Lower lobe of right lung (tissue), 2 donors: ENCODE data around the gene DLGAP1. TPM values are rescaled to one million over a fixed set of nuclear protein-coding genes. Genes with fewer than 3 reads are reported as not detected.

Experiments used
- ATAC-seq, 2 donors: fragments of 200-7000 bp; cut with Tn5 transposase; one replicate each; pipeline ENCODE4 v1.9.1; 2020 to 2022; ENCODE audit warnings: mild to moderate bottlenecking in 2 of 2, moderate library complexity in 2 of 2
- DNase-seq: peaks from one replicate; pipeline ENCODE4 v3.0.0-alpha.2; 2020
- H3K27ac ChIP-seq: fragments of 200-600 bp; one replicate; pipeline ENCODE4 v1.8.0; 2022
- H3K27me3 ChIP-seq: fragments of 200-600 bp; one replicate; pipeline ENCODE4 v1.8.0; 2022; ENCODE audit warnings: low read depth
- H3K36me3 ChIP-seq: fragments of 200-600 bp; one replicate; pipeline ENCODE4 v1.8.0; 2022; ENCODE audit warnings: mild to moderate bottlenecking
- H3K4me1 ChIP-seq: fragments of 200-600 bp; one replicate; pipeline ENCODE4 v1.8.0; 2022
- H3K4me3 ChIP-seq: fragments of 200-600 bp; one replicate; pipeline ENCODE4 v1.8.0; 2022; ENCODE audit warnings: mild to moderate bottlenecking
- H3K9me3 ChIP-seq: fragments of 200-600 bp; one replicate; pipeline ENCODE4 v1.8.0; 2022
- intact Hi-C: fragments of 100-400 bp; cut with DNase I; formaldehyde crosslinking; loops from one replicate; pipeline ENCODE4 v1.11.0; 2022
- total RNA-seq: library from RNA; stranded (reverse); fragmentation: NEBNext Ultra II Directional; extraction: Animal tissue kit (Norgen Biotek cat#: 25700); gene quantifications from one replicate; pipeline ENCODE4 v1.2.1, GENCODE V29; 2021
- TF ChIP-seq, protein P1 (sequence below): fragments of 200-600 bp; IDR thresholded peaks from one replicate; pipeline ENCODE4 v1.8.0; 2022; ENCODE audit warnings: antibody characterized with exemption, mild to moderate bottlenecking
- donor health status: DM: no; HTN: yes; CAD: no; lungs with severe emphysema.

DLGAP1 gene
- total RNA-seq, 1 donor from 2014 or later, result 3.8 TPM

DNA sequence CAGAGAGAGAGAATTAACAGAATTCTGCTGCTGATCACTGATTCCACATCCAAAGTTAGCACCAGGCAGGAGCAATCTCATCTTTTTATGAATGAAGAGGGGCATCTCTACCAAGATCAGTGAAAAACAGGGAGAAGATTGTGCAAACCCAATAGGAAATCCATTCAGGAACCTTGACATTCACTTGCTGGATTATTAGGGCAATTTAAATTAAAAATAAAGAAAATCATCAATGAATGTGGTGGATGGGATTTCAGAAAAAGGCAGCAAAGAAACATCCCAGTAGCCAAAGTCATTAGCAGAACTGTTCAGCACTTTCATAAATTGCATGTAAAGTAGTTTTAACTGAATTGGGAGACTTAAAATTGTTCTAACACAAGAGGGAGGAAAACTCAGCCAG lies 581.9 kb downstream of the DLGAP1 start:
- Histone ChIP-seq H3K27me3 (no peaks in the 10 kb centered on the region), H3K27ac (no peak overlapping the region), H3K9me3 (no peaks in the 10 kb centered on the region), H3K36me3 (no peaks in the 10 kb centered on the region), H3K4me1 (peaks cover 16% of the 10 kb centered on the region), H3K4me3 (no peak overlapping the region)
- TF ChIP-seq, protein P1, sequence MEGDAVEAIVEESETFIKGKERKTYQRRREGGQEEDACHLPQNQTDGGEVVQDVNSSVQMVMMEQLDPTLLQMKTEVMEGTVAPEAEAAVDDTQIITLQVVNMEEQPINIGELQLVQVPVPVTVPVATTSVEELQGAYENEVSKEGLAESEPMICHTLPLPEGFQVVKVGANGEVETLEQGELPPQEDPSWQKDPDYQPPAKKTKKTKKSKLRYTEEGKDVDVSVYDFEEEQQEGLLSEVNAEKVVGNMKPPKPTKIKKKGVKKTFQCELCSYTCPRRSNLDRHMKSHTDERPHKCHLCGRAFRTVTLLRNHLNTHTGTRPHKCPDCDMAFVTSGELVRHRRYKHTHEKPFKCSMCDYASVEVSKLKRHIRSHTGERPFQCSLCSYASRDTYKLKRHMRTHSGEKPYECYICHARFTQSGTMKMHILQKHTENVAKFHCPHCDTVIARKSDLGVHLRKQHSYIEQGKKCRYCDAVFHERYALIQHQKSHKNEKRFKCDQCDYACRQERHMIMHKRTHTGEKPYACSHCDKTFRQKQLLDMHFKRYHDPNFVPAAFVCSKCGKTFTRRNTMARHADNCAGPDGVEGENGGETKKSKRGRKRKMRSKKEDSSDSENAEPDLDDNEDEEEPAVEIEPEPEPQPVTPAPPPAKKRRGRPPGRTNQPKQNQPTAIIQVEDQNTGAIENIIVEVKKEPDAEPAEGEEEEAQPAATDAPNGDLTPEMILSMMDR, result no peak
- no peak for ATAC-seq
- intact Hi-C loops, result loop anchor here (10.0 kb wide), 1 partner anchor 48 kb away; no protein-coding TSS in a partner anchor
- DNase-seq, result no peak

DNA sequence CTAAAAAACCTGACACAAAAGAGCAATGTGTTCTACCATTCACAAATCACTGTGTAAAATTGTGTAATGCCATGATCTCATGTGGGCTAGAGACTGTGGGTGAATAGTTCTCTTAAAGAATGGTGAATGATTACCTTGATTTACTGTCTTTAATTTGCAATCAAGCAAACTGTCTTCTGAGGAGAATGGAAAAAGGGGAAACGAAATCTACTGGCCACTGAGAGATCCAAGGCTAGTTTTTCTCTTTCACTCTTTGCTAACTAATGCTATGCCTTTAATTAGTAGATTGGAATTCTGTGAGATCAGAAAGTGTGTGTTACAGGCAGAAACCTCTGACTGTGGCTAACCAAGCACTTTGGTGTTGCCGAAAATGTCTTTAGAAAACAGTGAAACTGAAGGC lies 582.5 kb downstream of the DLGAP1 start:
- Histone ChIP-seq H3K9me3 (no peaks in the 10 kb centered on the region), H3K36me3 (no peaks in the 10 kb centered on the region), H3K27ac (no peak overlapping the region), H3K4me3 (no peak overlapping the region), H3K4me1 (peaks cover 12% of the 10 kb centered on the region), H3K27me3 (no peaks in the 10 kb centered on the region)
- intact Hi-C loops, result loop anchor here (10.0 kb wide), 1 partner anchor 48 kb away; no protein-coding TSS in a partner anchor
- DNase-seq (no peak), ATAC-seq (no peak)
- TF ChIP-seq, protein P1, result no peak

DNA sequence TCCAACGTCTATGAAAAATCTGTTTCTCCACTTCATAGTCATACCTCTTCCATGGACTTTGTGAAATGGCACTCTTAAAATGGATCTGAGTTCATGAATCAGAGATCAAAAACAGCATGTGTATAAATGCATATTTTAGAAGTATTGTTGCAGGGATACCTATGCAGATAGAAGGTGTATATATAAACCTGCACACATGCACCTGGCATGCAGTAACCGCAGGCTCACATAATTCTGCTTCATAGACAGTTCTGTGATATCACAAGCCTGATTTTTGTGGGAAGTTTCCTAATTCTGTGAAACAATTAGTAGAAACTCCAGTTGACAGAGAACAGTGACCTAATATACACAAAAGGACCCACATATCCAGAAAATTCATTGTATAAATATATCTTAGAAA lies 583.4 kb downstream of the DLGAP1 start:
- Histone ChIP-seq H3K36me3 (no peaks in the 10 kb centered on the region), H3K27me3 (no peaks in the 10 kb centered on the region), H3K4me1 (peaks cover 10% of the 10 kb centered on the region), H3K27ac (no peak overlapping the region), H3K4me3 (no peak overlapping the region), H3K9me3 (no peaks in the 10 kb centered on the region)
- TF ChIP-seq, protein P1, result no peak
- intact Hi-C loops, result loop anchor here (10.0 kb wide), 1 partner anchor 47 kb away; no protein-coding TSS in a partner anchor
- ATAC-seq (no peak), DNase-seq (no peak)

DNA sequence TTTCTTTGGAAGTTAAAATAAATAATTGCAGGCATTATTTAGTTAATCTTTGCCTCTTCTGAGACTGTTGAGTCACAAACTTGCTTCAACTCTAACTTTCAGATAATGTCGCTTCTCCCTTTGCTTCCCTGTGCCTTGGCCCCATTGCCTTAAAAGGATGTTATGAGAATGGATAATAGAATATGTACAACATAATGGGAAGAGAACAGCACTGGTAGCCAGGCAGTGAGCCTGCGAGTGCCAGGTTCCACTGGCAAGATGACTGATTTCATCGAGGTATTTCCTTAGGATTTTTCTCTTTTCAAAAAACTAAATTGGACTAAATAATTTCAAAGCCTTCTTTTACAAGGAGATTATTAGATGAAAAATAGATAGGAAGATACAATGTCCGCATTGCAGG lies 584.2 kb downstream of the DLGAP1 start:
- TF ChIP-seq, protein P1, result no peak
- H3K27me3 ChIP-seq, result no peaks in the 10 kb centered on the region
- H3K4me1 ChIP-seq, result peaks cover 10% of the 10 kb centered on the region
- intact Hi-C loops, result loop anchor here (10.0 kb wide), 1 partner anchor 46 kb away; no protein-coding TSS in a partner anchor
- H3K9me3 ChIP-seq, result no peaks in the 10 kb centered on the region
- no peak overlapping the region for H3K4me3 ChIP-seq
- no peaks in the 10 kb centered on the region for H3K36me3 ChIP-seq
- H3K27ac ChIP-seq, result no peak overlapping the region
- ATAC-seq (no peak), DNase-seq (no peak)

GRCh38 chr18:3869848-3870247 lies 585.3 kb downstream of the DLGAP1 start:
- H3K9me3 ChIP-seq, result no peaks in the 10 kb centered on the region
- H3K36me3 ChIP-seq, result no peaks in the 10 kb centered on the region
- H3K27me3 ChIP-seq, result no peaks in the 10 kb centered on the region
- intact Hi-C loops, result loop anchor here (10.0 kb wide), 1 partner anchor 45 kb away; no protein-coding TSS in a partner anchor
- H3K27ac ChIP-seq, result no peak overlapping the region
- H3K4me3 ChIP-seq, result no peak overlapping the region
- peaks cover under 1% of the 10 kb centered on the region for H3K4me1 ChIP-seq
- ATAC-seq, result peak; percentile 71 to 85
- DNase-seq, result no peak
- TF ChIP-seq, protein P1, result peak; percentile 53
